Tibial artery (tissue), 4 donors: ENCODE results near the gene TMEM135.

Experiments used
- DNase-seq, 2 donors: peaks; one replicate each; pipeline ENCODE4 v3.0.0-alpha.2; 2019
- H3K27ac ChIP-seq, 2 donors: fragments of 200-600 bp; sonication (generic) in 1 of 2; 1 replicate in 1 of 2; 2 replicates in 1 of 2; pipeline ENCODE4 v1.5.1; 2018 to 2019; ENCODE audit warnings: mild to moderate bottlenecking in 1 of 2
- H3K27me3 ChIP-seq, 2 donors: fragments of 200-600 bp; sonication (generic) in 1 of 2; one replicate each; pipeline versions ENCODE4 v1.5.1 to v1.6.0; 2016 to 2019
- H3K36me3 ChIP-seq, 3 donors: fragments of 200-600 bp; sonication (generic) in 2 of 3; one replicate each; pipeline ENCODE4 v1.5.1; 2016 to 2019; ENCODE audit warnings: mild to moderate bottlenecking in 2 of 3
- H3K4me1 ChIP-seq, 4 donors: fragments of 200-600 bp; sonication (generic) in 2 of 4; 1 replicate in 3 of 4; 2 replicates in 1 of 4; pipeline ENCODE4 v1.5.1; 2016 to 2019
- H3K4me3 ChIP-seq, 2 donors: fragments of 200-600 bp; sonication (generic) in 1 of 2; 1 replicate in 1 of 2; 2 replicates in 1 of 2; pipeline ENCODE4 v1.5.1; 2018 to 2019; ENCODE audit warnings: mild to moderate bottlenecking in 2 of 2
- H3K9me3 ChIP-seq, 3 donors: fragments of 200-600 bp; sonication (generic) in 1 of 3; one replicate each; pipeline ENCODE4 v1.5.1; 2016 to 2019
- CTCF ChIP-seq, 2 experiments: fragments of 200-600 bp in 1 of 2; fragments of 450-650 bp in 1 of 2; IDR thresholded peaks; one replicate each; pipeline ENCODE4 v1.5.1; 2017 to 2019; ENCODE audit warnings: antibody characterized with exemption in 2 of 2, mild to moderate bottlenecking in 1 of 2, moderate library complexity in 1 of 2
- intact Hi-C: fragments of 100-400 bp; cut with DNase I; formaldehyde crosslinking; loops from one replicate; pipeline ENCODE4 v1.15.0; 2023; ENCODE audit warnings: low total_unique reads

Gene TMEM135

DNA sequence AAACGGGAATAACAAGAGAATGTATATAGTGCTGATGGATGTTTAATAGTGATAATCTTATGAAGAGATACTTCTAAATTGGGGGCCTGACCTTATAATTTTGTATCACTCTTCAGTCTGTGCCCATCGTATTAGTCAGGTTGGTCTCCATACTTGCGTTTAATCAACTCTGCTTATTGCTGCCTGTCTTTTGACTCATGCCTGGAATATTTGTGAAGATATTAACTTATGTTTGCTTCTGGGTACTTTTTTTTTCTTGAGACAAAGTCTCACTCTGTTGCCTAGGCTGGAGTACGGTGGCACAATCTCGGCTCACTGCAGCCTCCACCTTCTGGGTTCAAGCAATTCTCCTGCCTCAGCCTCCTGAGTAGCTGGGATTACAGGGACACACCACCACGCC, 24.0 kb downstream of the TMEM135 start:
- TF ChIP-seq CTCF (IDR thresholded peaks at IDR 0.05) = no peak

DNA sequence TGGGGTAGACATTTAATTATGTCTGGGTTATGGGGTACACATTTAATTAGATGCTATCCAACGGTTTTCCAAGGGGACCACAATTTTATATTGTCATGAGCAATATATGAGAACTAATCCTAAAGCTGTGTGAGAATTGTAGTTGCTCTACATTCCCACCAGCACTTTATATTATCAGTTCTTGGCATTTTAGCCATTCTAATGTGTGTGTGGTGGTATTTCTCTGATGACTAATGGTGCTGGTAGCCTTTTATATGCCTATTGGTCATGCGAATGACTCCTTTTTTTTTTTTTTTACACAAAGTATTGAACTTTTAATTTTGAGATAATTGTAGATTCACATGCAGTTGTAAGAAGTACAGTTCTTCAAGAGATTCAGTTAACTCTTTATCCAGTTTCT, 26.2 kb downstream of the TMEM135 start:
- Histone ChIP-seq H3K4me1 (peaks cover 0 to 28% (median 4%) of the 10 kb centered on the region in 4 donors), H3K36me3 (no peaks in the 10 kb centered on the region), H3K27me3 (no peaks in the 10 kb centered on the region), H3K9me3 (no peaks in the 10 kb centered on the region), H3K4me3 (no peak overlapping the region), H3K27ac (no peak overlapping the region)
- TF ChIP-seq CTCF (IDR thresholded peaks at IDR 0.05) = no peak
- intact Hi-C loops = no loop called here
- DNase-seq = no peak

More for the DNA sequence above, 24.0 kb downstream of the TMEM135 start:
- Histone ChIP-seq H3K27ac (no peak overlapping the region), H3K4me1 (peaks cover 0 to 40% (median 7%) of the 10 kb centered on the region in 4 donors), H3K4me3 (no peak overlapping the region), H3K36me3 (no peaks in the 10 kb centered on the region), H3K27me3 (no peaks in the 10 kb centered on the region), H3K9me3 (no peaks in the 10 kb centered on the region)
- DNase-seq = no peak
- intact Hi-C loops = no loop called here

- Histone ChIP-seq H3K4me3 (no peak overlapping the region), H3K27ac (no peak overlapping the region), H3K36me3 (peaks cover 30 to 40% (median 33%) of the 10 kb centered on the region in 3 donors), H3K4me1 (no peaks in the 10 kb centered on the region), H3K27me3 (no peaks in the 10 kb centered on the region), H3K9me3 (peaks cover 0 to 5% (median 0%) of the 10 kb centered on the region in 3 donors)
- no peak for DNase-seq
- intact Hi-C loops = no loop called here
- no peak for TF ChIP-seq CTCF (IDR thresholded peaks at IDR 0.05)
These were observed 35.1 kb downstream of the TMEM135 start for GRCh38 chr11:87072787-87073186.

- intact Hi-C loops = no loop called here
- no peaks in the 10 kb centered on the region for H3K4me1 ChIP-seq
- DNase-seq = no peak
- no peaks in the 10 kb centered on the region for H3K27me3 ChIP-seq
- peaks cover 0 to 5% (median 0%) of the 10 kb centered on the region in 3 donors for H3K9me3 ChIP-seq
- H3K36me3 ChIP-seq = peaks cover 33 to 42% (median 33%) of the 10 kb centered on the region in 3 donors
- no peak for TF ChIP-seq CTCF (IDR thresholded peaks at IDR 0.05)
- H3K4me3 ChIP-seq = no peak overlapping the region
- no peak overlapping the region for H3K27ac ChIP-seq
These were observed 38.6 kb downstream of the TMEM135 start for GRCh38 chr11:87076260-87076783.

DNA sequence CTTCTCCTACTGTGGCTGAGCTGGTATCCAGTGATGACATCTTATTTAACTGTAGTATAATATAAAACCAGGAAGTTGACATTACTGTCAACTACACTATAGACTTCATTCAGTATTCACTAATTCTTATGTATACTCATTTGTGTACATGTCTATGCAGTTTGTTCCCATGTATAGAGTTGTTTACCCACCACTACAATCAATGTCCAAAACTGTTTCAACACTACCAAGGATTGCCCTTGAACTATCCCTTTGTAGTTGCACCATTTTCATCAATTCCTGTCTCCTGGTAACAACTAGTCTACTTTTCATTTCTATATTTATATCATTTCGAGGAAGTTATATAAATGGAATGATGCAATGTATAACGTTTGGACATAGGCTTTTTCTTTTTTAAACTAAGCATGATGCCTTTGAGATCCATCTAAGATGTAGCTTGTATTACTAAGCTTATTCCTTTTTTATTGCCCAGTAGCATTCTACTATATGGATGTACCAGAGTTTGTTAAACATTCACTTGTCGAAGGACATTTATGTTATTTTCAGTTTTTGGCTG, 39.2 kb downstream of the TMEM135 start:
- no peak for TF ChIP-seq CTCF (IDR thresholded peaks at IDR 0.05)
- Histone ChIP-seq H3K4me3 (no peak overlapping the region), H3K9me3 (peaks cover 0 to 5% (median 0%) of the 10 kb centered on the region in 3 donors), H3K27ac (no peak overlapping the region), H3K27me3 (no peaks in the 10 kb centered on the region), H3K36me3 (peaks cover 33 to 41% (median 33%) of the 10 kb centered on the region in 3 donors), H3K4me1 (no peaks in the 10 kb centered on the region)
- DNase-seq = no peak
- intact Hi-C loops = no loop called here
